ENCODE data around the gene CEP104. TPM values are rescaled to one million over a fixed set of nuclear protein-coding genes. Genes with fewer than 3 reads are reported as not detected.

CEP104 gene
- total and polyA plus RNA-seq, 10 of the 15 experiments (the other 5 are each of a cell fraction or from before 2014, with no cell fraction given), result 7.2 to 34.8 (median 19.3) TPM

DNA sequence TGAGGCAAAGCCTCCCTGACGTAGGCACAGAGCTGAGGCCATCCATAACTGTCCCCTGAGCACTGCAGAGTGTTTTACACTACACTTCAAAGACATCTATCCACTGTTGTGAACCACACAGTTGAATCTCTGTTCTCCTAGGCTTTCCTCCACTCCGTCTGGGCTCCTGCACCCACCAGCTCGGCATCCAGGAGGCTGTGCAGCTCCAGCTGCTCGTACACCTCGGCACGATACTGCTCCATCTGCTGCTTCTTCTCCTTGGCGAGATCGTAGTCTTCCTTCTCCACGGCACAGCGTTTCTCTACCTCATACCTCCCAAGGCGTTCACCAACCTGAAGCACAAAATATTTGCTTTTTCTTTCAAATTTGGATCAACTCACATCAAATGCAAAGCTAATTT lies 18.2 kb downstream of the CEP104 start:
- ChIA-PET POLR2A (no interaction called here), CTCF (interaction anchor here (0.9 kb wide), 1 partner anchor 15 kb away, joined by 3 read pairs; no protein-coding TSS in a partner anchor), SMC1A (ENCODE audit: uncharacterized antibody, unreplicated experiment) (interaction anchor here (1.6 kb wide), 1 partner anchor 10 kb away, joined by 3 read pairs; no protein-coding TSS in a partner anchor), RAD21 (ENCODE audit: unreplicated experiment) (no interaction called here)
- H3K27ac ChIP-seq (ENCODE audit: control insufficient read depth, insufficient read depth), result no peak overlapping the region
- DNase-seq (ENCODE audit: low read depth, low spot score) (no peak), FAIRE-seq (no peak), ATAC-seq (no peak)
- no peak overlapping the region for H3K4me3 ChIP-seq
- 98% methylated on average over 11 of the region's 11 CpGs for WGBS (ENCODE audit: insufficient coverage, insufficient replicate concordance, low lambda C conversion rate, missing lambda C conversion rate)
- intact Hi-C loops (cut with micrococcal nuclease; ENCODE audit: unreplicated experiment) (no loop called here), in situ Hi-C loops (cut with MboI) (no loop called here)
- no TSS peak for BruUV-seq (replicated peaks)
- no peak for TF ChIP-seq TCF12 (IDR thresholded peaks at IDR 0.05; ENCODE audit: low read depth, low read length)
- TF ChIP-seq ZBTB4 (CRISPR knock-in tag; IDR thresholded peaks at IDR 0.05), result no peak
- no peak for TF ChIP-seq BACH1 (IDR thresholded peaks at IDR 0.05; ENCODE audit: borderline replicate concordance)
- TF ChIP-seq PAX5 (IDR thresholded peaks at IDR 0.05; ENCODE audit: borderline replicate concordance, low read depth, low read length), result no peak
- TF ChIP-seq SMARCA5 (IDR thresholded peaks at IDR 0.05), result no peak
- TF ChIP-seq, protein P1, sequence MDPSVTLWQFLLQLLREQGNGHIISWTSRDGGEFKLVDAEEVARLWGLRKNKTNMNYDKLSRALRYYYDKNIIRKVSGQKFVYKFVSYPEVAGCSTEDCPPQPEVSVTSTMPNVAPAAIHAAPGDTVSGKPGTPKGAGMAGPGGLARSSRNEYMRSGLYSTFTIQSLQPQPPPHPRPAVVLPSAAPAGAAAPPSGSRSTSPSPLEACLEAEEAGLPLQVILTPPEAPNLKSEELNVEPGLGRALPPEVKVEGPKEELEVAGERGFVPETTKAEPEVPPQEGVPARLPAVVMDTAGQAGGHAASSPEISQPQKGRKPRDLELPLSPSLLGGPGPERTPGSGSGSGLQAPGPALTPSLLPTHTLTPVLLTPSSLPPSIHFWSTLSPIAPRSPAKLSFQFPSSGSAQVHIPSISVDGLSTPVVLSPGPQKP (IDR thresholded peaks at IDR 0.05; ENCODE audit: low read depth, low read length), result no peak
- TF ChIP-seq, protein P2, sequence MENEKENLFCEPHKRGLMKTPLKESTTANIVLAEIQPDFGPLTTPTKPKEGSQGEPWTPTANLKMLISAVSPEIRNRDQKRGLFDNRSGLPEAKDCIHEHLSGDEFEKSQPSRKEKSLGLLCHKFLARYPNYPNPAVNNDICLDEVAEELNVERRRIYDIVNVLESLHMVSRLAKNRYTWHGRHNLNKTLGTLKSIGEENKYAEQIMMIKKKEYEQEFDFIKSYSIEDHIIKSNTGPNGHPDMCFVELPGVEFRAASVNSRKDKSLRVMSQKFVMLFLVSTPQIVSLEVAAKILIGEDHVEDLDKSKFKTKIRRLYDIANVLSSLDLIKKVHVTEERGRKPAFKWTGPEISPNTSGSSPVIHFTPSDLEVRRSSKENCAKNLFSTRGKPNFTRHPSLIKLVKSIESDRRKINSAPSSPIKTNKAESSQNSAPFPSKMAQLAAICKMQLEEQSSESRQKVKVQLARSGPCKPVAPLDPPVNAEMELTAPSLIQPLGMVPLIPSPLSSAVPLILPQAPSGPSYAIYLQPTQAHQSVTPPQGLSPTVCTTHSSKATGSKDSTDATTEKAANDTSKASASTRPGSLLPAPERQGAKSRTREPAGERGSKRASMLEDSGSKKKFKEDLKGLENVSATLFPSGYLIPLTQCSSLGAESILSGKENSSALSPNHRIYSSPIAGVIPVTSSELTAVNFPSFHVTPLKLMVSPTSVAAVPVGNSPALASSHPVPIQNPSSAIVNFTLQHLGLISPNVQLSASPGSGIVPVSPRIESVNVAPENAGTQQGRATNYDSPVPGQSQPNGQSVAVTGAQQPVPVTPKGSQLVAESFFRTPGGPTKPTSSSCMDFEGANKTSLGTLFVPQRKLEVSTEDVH (IDR thresholded peaks at IDR 0.05; ENCODE audit: low read depth, partially characterized antibody), result no peak
- no peak for TF ChIP-seq CBX3 (IDR thresholded peaks at IDR 0.05; ENCODE audit: borderline replicate concordance, low read depth)
- peaks cover 9% of the 10 kb centered on the region; the same call in 2 of the 3 replicates for H3K9me3 ChIP-seq (replicated peaks; ENCODE audit: control insufficient read depth, insufficient read depth, low read length)
- no peaks in the 10 kb centered on the region for H3K27me3 ChIP-seq (replicated peaks in 1 of 2; ENCODE audit: control insufficient read depth in 2 of 2, insufficient read depth in 2 of 2, low read length in 1 of 2)
- H3K36me3 ChIP-seq (ENCODE audit: control insufficient read depth in 2 of 2, insufficient read depth in 2 of 2, low read length in 1 of 2), result peaks cover 0 to 15% of the 10 kb centered on the region in 2 experiments; a peak in 3 of 4 replicates
- H2AFZ ChIP-seq (ENCODE audit: control insufficient read depth, low read depth, low read length), result no peak overlapping the region
- no peak overlapping the region for H3K4me2 ChIP-seq (ENCODE audit: control insufficient read depth, insufficient read depth)
- no peaks in the 10 kb centered on the region for H4K20me1 ChIP-seq (ENCODE audit: control insufficient read depth, insufficient read depth)
- H3K79me2 ChIP-seq (ENCODE audit: control insufficient read depth, insufficient read depth, low read length), result no peaks in the 10 kb centered on the region
- no peaks in the 10 kb centered on the region for H3K4me1 ChIP-seq (ENCODE audit: control insufficient read depth, insufficient read depth, low read length)
- no peak overlapping the region for H3K9ac ChIP-seq (ENCODE audit: control insufficient read depth, insufficient read depth, low read length)
